Medulla oblongata (tissue), 1 donor: Measurements from ENCODE around the gene XYLT1.
"Not testable (repeated sequence)": the region's sequence is repeated elsewhere in the genome, so short reads cannot be mapped to it uniquely, and the experiment has no call there.

Experiments
- DNase-seq: peaks from one replicate; pipeline ENCODE4 v3.0.0-alpha.2; 2015; ENCODE audit errors: extremely low spot score

XYLT1 gene

DNA sequence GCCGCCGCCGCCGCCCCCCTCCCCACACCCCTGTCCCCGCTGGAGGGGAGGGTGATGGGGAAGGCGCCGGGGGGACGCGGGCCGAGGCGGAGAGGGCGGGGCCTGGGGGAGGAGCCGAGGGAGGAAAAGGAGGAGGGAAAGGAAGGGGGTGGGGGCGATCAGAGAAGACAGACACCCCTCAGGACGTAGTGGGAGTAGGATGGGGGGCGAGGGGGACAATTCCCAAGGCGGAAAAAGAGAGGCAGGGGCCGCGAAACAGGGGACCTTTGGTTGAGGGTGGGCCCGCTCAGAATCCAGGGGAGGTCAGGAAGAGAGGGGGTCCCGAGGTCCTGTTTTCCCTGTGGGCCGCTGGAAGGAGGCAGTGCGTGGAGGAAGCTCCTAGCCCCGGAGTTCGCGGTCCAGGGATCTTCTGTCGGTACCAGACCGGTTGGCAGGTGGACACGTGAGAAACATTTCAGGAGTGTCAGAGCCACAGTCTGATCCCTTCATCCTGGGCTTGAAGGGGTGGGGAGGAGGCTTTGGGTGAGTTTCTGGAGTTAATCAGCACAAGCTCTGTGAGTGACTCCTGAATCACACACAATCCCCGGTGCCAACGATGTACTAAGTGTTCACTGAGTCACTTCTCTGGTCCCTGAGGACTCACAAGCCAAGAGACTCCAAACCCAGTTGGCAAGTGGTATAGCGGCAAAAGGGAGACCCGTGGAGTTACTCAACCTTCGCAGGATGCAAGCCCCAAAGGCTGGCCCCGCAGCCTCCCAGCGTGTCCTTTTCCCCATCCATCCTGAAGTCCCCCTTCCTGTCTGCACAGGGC lies at the start of gene XYLT1:
Gene XYLT1, minus strand, starts transcription at position 53 of the 811 bp plus-strand sequence. CDS start 164 bp downstream, outside the sequence.
- DNase-seq: no peak

DNA sequence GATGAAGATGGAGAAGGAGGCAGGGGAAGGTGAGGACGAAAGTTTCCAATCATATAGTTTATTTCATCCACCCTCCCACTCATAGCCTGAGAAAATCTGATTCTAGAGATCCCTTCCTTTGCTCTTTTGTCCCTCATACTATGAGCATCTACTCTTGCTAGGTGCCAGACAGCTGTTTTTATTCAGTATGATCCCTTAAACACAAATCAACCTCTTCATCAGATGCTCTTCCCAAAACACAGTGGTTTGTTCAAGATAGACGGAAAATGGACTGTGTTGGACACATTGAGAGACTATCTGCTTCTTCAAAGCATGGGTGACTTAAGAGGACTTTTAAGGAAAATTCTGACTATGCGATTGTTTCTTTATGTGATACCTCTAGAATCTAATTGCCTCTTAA lies 49.4 kb upstream of the XYLT1 start:
- DNase-seq: no peak

DNA sequence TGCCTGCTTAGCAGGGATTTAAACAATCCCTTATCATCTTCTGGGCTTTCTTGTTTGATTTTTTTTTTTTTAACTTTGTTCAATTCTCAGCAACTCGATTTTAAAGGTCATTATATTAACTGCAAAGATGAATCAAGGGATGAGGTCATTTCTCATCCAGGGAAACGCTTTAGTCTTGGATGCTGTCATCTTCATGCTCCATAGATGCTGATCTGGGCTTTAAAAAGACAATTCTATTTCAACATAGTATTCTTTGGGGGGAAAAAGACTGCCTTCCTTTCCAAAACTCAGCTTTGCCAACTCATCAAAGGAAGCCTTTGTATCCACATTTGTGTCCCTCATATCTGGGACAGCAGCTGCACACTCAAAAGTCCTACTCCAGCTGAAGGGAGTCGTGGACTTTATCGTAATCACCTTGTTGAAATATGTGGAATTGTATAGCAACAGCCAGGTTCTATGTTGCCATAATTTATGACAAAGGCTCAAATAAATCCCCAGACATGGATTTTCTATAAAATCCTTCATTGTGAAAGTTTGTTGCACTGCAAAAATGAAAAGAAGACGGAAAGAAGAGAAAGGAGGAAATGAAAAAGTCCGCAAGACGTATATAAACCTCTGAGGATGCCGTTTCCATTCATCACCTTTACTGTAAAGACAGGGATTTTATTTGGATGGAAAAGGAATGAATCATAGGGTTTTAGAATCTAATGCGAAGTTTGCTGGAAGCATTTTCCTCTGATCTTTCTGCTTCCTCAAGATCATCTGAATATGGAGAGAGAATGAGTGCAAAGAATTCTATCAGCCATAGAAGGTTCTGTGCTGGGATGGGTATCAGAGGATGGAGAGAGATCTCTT lies 48.6 kb upstream of the XYLT1 start:
- DNase-seq: no peak

- DNase-seq: no peak
These were observed 47.7 kb upstream of the XYLT1 start for GRCh38 chr16:17518441-17518840.

DNA sequence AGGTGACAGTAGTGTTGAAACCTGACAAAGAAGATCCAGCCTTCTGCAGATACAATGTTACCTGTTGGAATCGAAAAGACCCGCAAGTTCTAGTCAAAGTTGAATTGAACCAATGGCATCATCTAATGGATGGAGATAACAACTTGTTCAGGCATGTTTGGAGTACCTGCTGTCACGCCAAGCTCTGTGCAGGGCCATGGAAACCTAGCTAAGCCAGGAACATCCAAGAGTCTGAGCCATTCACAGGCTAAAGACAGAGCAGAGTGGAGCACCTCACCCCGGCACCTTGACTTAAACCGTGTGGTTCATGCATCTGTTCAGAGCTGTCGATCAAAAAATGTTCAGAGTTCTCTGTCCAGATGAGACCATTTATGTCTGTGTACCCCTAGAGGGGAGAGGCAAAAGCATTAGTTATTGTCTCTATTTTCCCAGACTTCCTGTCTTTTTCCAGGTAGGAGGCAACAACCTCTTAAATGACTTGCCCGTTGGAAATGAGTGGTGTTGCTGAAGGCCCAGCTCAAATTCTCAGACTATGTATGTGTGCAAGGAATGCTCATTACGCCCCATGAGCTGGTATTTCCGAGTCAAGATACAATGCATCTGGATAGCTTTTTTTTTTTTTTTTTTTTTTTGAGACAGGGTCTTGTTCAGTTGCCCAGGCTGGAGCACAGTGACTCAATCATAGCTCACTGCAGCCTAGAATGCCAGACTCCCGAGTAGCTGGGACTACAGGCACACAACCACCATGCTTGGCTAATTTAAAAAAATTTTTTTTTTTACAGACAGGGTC lies 44.9 kb upstream of the XYLT1 start:
- DNase-seq: no peak

GRCh38 chr16:17512636-17513220 lies 42.0 kb upstream of the XYLT1 start:
- DNase-seq: no peak

DNA sequence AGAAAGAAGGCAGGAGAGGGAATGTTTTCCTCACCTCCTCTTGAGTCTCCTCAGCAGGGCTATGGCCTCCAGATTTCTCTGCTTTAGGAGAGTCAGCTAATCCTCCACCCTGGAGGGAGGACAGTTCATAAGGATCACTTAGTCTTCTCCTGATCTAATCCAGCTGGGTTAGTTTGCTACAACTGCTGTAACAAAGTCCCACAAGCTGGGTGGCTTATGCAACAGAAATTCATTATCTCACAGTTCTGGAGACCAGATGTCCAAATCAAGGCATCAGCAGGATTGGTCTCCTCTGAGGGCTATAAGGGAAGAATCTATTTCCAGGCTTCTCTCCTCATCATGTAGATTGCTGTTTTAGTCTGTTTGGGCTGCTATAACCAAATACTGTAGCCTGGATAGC lies 40.6 kb upstream of the XYLT1 start:
- no peak for DNase-seq

GRCh38 chr16:17510567-17510966 lies 39.8 kb upstream of the XYLT1 start:
- no peak for DNase-seq

- no peak for DNase-seq
These were observed 38.4 kb upstream of the XYLT1 start for GRCh38 chr16:17509194-17509593.

DNA sequence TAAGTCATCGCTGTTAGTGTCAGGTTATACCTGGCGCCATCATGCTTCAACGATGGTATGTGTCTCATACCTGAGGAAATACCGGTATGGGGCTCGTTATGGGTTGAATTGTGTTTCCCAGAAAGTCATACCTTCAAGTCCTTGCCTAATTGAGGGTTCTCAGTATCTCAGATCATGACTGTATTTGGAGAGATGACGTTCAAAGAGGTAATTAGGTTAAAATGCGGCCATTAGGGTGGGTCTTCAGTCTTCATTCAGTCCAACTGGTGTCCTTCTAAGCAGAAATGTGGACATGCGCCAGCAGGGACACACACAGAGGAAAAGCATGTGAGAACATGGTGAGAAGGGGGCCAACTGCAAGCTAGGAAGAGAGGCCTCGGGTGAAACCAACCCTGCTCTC lies 37.5 kb upstream of the XYLT1 start:
- no peak for DNase-seq

GRCh38 chr16:17507516-17507915 lies 36.8 kb upstream of the XYLT1 start:
- not testable (repeated sequence) for DNase-seq

- DNase-seq: not testable (repeated sequence)
These were observed 35.1 kb upstream of the XYLT1 start for GRCh38 chr16:17505828-17506227.

DNA sequence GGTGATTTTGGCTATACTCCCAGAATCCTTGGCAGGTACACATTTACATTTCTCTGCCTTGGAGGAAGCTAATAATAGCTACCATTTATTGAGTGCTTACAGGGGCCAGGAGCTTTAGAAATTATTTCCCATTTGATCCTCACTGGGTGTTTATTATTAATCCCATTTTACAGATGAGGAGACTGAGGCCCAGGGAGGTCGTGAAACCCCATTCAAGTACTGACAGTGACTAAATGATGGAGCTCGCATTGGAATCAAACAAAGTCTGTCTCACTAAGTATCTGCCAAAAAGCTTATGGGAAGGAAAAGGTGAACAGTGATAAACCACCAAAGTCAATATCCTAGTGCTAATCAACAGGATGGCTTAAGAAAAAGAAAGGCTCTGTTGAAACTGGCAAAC lies 33.3 kb upstream of the XYLT1 start:
- DNase-seq: no peak

GRCh38 chr16:17503331-17503730 lies 32.6 kb upstream of the XYLT1 start:
- no peak for DNase-seq

- DNase-seq: no peak
These were observed 30.6 kb upstream of the XYLT1 start for GRCh38 chr16:17501321-17501720.

DNA sequence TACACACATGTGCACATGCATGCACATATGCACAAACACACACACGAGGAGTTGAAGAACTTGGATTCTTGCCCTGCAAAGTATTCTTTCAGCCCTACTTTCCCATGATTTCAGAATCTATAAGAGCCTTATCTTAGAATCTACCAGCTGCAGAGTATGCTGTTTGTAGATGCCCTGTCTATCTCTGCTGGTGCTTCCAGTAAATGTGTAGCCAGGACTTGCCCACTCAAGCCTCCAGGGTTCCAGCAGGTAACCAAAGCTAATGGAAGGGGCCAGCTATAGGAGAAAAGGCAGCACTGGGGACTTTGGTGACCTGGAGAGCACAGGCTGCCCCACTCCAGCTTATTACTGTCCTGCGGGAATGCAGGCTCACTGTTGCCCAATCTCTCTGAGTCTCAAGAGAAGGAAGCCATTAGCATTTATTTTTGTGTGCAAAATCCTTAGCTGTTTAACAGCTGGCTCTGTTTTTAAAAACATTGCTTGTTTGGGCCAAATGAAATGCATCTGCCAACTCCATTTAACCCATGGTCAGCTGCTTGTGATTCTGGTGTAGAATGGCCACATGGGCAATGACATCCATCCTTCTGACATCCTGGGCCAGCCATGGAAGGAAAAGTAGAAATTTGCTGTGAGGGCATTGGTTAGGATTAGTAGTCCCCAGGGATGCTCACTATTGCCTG lies 28.6 kb upstream of the XYLT1 start:
- DNase-seq: no peak

DNA sequence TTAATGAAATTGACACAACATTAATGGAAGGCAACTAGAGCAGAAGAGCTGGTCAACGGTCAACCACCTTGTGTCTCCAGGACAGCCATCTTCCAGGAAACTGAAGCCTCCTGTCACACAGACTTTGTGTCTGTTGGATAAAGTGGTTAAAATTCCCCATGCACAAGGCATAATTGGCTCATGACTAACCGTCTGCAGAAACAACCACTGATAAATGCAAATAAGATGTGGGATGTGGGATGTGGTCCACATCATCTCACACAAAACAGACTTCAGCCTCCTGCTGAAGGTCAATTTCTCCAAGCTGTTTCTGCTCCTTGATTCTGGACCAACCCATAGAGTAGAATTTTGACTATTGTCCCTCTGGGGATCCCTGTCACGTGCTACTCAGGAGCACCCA lies 26.9 kb upstream of the XYLT1 start:
- DNase-seq: no peak

DNA sequence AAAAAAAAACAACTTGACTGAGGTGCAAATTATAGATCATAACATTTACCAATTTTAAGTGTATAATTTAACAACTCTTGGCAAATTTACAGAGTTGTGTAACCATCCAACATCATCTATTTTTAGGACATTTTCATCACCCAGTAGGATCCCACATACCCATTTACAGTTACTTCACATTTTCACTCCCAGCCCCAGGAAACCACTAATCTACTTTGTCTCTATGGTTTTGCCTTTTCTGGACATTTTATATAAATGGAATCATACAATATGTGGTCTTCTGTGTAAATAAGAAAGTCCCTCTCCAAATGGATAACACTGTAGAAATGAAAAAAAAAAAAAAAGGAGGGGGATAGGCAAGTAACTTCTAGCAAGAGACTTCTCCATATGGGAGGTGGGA lies 26.1 kb upstream of the XYLT1 start:
- no peak for DNase-seq

- DNase-seq: no peak
These were observed 22.3 kb upstream of the XYLT1 start for GRCh38 chr16:17493012-17493411.

- no peak for DNase-seq
These were observed 20.4 kb upstream of the XYLT1 start for GRCh38 chr16:17491140-17491662.

- DNase-seq: no peak
These were observed 17.7 kb upstream of the XYLT1 start for GRCh38 chr16:17488506-17488905.
